HG02798 (cell line): ENCODE measurements around the gene NFYC.
A peak's percentile ranks its signal among the peaks of the same experiment; 100 is the strongest.

Experiments
- ATAC-seq: cut with Tn5 transposase; IDR thresholded peaks from one replicate; pipeline ENCODE4 v1.9.1; 2021; ENCODE audit warnings: mild to moderate bottlenecking; ENCODE audit not compliant: unreplicated experiment, poor library complexity

The NFYC gene

GRCh38 chr1:40794048-40794447 is 102.5 kb downstream of the NFYC start:
- ATAC-seq = no peak

- no peak for ATAC-seq
Observed at GRCh38 chr1:40794974-40795715, 103.6 kb downstream of the NFYC start.

- no peak for ATAC-seq
Observed at GRCh38 chr1:40795811-40796586, 104.5 kb downstream of the NFYC start.

DNA sequence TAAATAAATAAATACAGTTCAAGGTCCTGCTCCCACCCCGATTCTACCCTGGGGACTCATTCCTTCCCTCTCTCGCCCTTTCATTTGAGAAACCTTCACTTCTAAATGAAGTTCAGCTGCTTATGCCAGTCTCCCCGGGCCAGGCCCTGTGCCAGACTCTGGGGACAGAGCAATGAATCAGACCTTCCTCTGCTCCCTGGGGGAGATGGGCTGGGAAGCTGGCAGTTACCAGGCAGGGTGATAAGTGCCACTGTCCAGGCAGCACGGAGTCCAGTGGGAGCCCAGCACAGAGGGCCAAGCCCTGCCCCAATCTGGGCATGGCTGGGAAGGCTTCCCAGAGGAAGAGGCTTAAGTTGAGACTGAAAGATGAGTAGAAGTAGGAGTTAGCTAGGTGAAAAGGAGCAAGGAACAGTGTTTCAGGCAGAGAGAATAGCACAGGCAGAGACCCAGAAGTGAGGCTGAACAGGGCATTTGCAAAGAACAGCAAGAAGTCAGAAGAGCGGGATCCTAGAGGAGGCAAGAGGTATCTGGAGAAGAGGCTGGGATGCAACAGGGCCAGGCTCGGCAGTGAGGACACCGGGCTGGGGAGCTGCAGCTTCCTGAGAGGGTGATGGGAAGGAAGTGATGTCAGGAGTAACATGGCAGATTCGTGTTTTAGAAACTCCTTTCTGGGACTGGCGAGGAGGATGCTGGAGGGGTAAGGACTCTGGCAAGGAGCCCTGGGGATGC is 105.6 kb downstream of the NFYC start:
- ATAC-seq = no peak

- ATAC-seq = no peak
Observed at GRCh38 chr1:40797668-40798010, 106.1 kb downstream of the NFYC start.

GRCh38 chr1:40798366-40799281 is 107.1 kb downstream of the NFYC start:
- ATAC-seq = no peak

- ATAC-seq = no peak
Observed at GRCh38 chr1:40799351-40799867, 107.9 kb downstream of the NFYC start.

- no peak for ATAC-seq
Observed at GRCh38 chr1:40801742-40802077, 110.2 kb downstream of the NFYC start.

GRCh38 chr1:40802078-40802741 is 110.7 kb downstream of the NFYC start:
- ATAC-seq = peak; percentile 68

DNA sequence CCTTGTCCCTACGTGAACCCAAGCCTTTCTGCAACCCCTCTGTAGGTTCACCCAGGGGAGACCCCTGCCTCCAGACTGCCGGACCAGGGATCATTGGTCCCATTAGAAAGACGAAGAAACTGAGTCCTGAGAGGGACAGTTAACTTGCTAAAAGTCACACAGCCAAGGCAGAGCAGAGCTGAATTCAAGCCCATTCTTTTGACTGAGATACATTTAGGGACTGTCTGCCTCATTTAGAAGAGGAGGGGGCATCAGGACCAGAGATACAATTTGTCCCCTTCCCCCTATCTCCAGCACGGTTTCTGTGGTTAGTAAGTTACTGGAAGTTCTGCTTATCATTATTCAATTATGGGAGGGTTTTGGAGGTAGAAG is 111.2 kb downstream of the NFYC start:
- ATAC-seq = no peak

GRCh38 chr1:40803447-40803846 is 111.9 kb downstream of the NFYC start:
- ATAC-seq = no peak

DNA sequence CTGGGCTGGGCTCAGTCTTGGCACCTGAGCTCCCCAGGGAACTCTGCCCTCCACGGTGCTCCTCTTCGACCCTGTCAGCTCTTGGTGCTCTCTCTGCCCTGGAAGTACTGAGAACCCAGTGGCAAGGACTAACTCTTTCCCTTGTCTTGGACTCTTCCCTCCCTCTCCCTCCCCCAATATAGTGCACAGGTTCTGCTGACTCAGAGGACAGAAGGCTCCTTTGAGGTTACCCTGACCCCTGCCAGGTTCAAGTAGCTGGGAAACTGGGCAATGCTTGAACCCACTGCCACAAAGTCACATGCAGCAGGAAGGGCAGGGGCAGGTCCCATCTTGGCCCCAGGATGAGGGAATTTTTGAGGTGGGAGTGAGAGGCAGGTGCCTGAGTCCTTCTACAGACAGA is 112.4 kb downstream of the NFYC start:
- ATAC-seq = no peak

- ATAC-seq = no peak
Observed at GRCh38 chr1:40806240-40806639, 114.7 kb downstream of the NFYC start.

DNA sequence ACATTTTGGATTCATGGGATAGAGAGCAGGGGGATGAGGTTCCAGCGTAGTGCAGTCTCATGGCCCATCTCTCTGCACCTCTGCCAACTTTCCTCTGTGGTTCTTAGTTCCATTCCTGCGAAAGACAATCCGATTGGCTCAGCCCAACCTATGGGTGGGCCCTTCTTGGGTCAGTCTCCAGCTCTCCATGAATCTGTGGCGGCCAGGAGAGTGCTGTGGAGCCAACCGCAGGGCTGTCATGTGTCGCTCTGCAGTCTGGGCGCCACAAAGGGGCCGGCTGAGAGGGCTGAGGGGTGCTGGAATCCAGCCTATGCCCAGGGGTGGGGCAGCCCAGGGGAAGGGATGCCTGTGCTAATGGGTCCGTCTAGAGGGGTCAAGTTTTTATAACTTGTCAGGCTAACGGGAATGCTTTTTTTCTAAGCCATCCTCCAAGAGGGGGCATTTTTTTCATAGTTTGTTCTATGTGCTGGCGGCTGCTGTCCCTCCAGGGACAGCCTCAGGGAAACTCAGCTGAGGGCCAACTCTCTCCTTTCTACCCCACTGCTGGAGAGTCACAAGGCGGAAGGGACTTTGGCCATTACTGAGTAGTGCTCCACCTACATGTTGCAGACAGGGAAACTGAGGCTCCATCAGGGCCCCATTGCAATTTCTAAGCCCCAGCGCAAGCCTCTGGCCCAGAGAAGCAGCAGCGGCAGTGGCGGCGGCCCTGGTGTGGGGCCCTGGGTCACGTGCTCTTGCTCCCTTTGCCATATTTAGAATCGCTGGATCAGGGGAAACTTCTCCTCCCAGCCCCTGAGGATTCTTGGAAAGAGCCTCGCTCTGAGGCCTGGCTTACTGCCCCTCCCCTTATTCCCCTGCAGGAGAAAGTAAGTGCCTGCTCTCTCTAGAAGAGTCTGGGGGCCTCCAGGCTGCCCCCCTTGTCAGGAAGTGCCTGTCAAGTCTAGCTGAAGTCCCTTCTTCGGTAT is 115.5 kb downstream of the NFYC start:
- ATAC-seq = no peak

DNA sequence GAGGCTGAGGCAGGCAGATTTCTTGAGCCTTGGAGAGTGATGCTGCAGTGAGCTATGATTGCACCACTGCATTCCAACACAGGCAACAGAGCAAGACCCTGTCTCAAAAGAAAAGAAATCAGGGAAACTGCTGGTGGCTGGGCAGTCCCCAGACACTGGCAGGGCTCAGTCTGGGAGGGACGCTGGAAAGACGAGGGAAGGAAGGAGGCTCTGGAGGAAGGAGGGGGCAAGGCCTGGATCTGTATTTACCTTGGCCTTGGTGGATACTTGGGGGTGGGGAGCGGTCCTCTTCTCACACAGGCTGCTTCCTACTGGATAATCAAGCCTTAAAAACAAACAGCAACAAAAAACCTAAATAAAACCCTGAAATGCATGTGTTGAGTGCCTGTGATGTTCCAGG is 116.5 kb downstream of the NFYC start:
- ATAC-seq = no peak

- ATAC-seq = no peak
Observed at GRCh38 chr1:40808444-40808843, 116.9 kb downstream of the NFYC start.

GRCh38 chr1:40808909-40809308 is 117.4 kb downstream of the NFYC start:
- no peak for ATAC-seq

- no peak for ATAC-seq
Observed at GRCh38 chr1:40810927-40811326, 119.4 kb downstream of the NFYC start.

DNA sequence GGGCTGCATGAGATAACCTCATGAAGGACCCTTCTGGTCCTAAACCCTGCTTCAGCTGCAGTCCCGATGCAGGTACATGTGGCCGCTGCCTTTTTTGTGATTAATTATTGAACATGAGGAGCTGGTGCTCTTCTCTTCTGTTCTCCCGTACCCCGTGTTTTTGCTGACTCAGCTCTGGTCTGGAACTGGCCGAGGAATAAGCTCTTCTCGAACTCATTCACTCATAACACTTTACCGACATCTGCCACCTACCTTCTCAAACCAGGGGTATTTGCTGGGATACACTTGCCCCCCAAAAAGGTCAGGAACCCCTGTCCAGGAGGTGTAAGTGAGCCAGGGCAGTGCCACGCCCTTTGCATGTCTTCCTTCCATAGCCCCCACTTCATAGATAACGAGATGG is 123.9 kb downstream of the NFYC start:
- no peak for ATAC-seq
